PC-3 (cell line): ENCODE data around the gene GPRIN1. TPM values are rescaled to one million over a fixed set of nuclear protein-coding genes. Genes with fewer than 3 reads are reported as not detected.

Experiments used
- ATAC-seq: fragments of 200-7000 bp; cut with Tn5 transposase; 2 replicates; pipeline ENCODE4 v1.9.1; 2020; ENCODE audit warnings: mild to moderate bottlenecking, moderate library complexity
- BruUV-seq: library from RNA; stranded (reverse); fragments of 400-500 nt; replicated peaks from 2 replicates; lab custom pipeline; 2021; lab: Mats Ljungman, UMichigan
- CTCF ChIA-PET: fragments of 300-600 bp; sonication (Branson Sonifier 250); formaldehyde crosslinking; loops from one replicate; lab custom pipeline; 2022; ENCODE audit warnings: antibody characterized with exemption; lab: Charles Lee
- POLR2A ChIA-PET: fragments of 300-600 bp; sonication (Branson Sonifier 250); formaldehyde crosslinking; loops from one replicate; lab custom pipeline; 2022; ENCODE audit warnings: antibody characterized with exemption; ENCODE audit not compliant: unreplicated experiment; lab: Charles Lee
- DNase-seq: peaks from one replicate; pipeline ENCODE4 v3.0.0-alpha.2; 2015
- H2AFZ ChIP-seq: fragments of 300-600 bp; sonication (generic); 2 replicates; pipeline ENCODE4 v1.6.0; 2016; ENCODE audit warnings: antibody characterized with exemption, low read length
- H3F3A ChIP-seq: fragments of 300-600 bp; sonication (generic); one replicate; pipeline ENCODE4 v1.6.0; 2017; ENCODE audit warnings: antibody characterized with exemption, low read length, control low read depth, mild to moderate bottlenecking; ENCODE audit not compliant: unreplicated experiment
- H3K27ac ChIP-seq: fragments of 300-600 bp; sonication (generic); 2 replicates; pipeline ENCODE4 v1.5.1; 2016; ENCODE audit warnings: mild to moderate bottlenecking, low read length
- H3K27me3 ChIP-seq: fragments of 300-600 bp; sonication (generic); 2 replicates; pipeline ENCODE4 v1.6.1; 2016; ENCODE audit warnings: low read length, mixed read lengths
- H3K36me3 ChIP-seq: fragments of 300-600 bp; sonication (generic); 2 replicates; pipeline ENCODE4 v1.6.1; 2016; ENCODE audit warnings: low read depth, mixed run types, low read length, mixed read lengths
- H3K4me1 ChIP-seq: fragments of 300-600 bp; sonication (generic); 2 replicates; pipeline ENCODE4 v1.5.1; 2016; ENCODE audit warnings: low read length; ENCODE audit not compliant: insufficient read depth
- H3K4me2 ChIP-seq: fragments of 300-600 bp; sonication (generic); 2 replicates; pipeline ENCODE4 v1.6.0; 2016; ENCODE audit warnings: low read length
- H3K4me3 ChIP-seq: fragments of 300-600 bp; sonication (generic); 2 replicates; pipeline ENCODE4 v1.5.1; 2016; ENCODE audit warnings: mild to moderate bottlenecking, low read length, mixed read lengths
- H3K79me2 ChIP-seq: fragments of 300-600 bp; sonication (generic); 2 replicates; pipeline ENCODE4 v1.6.1; 2017; ENCODE audit warnings: low read length, mixed read lengths
- H3K9ac ChIP-seq: fragments of 300-600 bp; sonication (generic); 2 replicates; pipeline ENCODE4 v1.6.0; 2016; ENCODE audit warnings: mild to moderate bottlenecking, low read length
- H3K9me2 ChIP-seq: fragments of 300-600 bp; sonication (generic); replicated peaks from 2 replicates; pipeline ENCODE4 v1.6.1; 2016; ENCODE audit warnings: mixed run types, low read length, mixed read lengths
- H3K9me3 ChIP-seq: fragments of 300-600 bp; sonication (generic); 2 replicates; pipeline ENCODE4 v1.6.1; 2016; ENCODE audit warnings: low read length, mixed read lengths
- H4K20me1 ChIP-seq: fragments of 300-600 bp; sonication (generic); 2 replicates; pipeline ENCODE4 v1.6.1; 2016; ENCODE audit warnings: low read length, mixed read lengths
- EZH2 ChIP-seq: fragments of 300-600 bp; sonication (generic); IDR thresholded peaks from one replicate; pipeline ENCODE4 v1.6.1; 2017; ENCODE audit warnings: antibody characterized with exemption, mild to moderate bottlenecking, low read length; ENCODE audit not compliant: unreplicated experiment
- EZH2phosphoT487 ChIP-seq: fragments of 300-600 bp; sonication (generic); IDR thresholded peaks from 2 replicates; pipeline ENCODE4 v1.6.1; 2018; ENCODE audit warnings: mild to moderate bottlenecking, antibody characterized with exemption, low read length, borderline replicate concordance
- intact Hi-C: fragments of 100-400 bp; cut with micrococcal nuclease; formaldehyde crosslinking; loops from 2 replicates; pipeline ENCODE4 v1.9.0; 2023
- total RNA-seq: library from RNA; depleted of rRNA; stranded (reverse); fragments of >200 nt; gene quantifications from 2 replicates; pipeline ENCODE4 v1.2.3, GENCODE V29; 2014
- TF ChIP-seq, protein P1 (sequence below): fragments of 300-600 bp; sonication (generic); conservative IDR thresholded peaks from 2 replicates; pipeline ENCODE4 v1.5.1; 2017; ENCODE audit warnings: antibody characterized with exemption, low read depth, mild to moderate bottlenecking, low read length

GPRIN1 gene
- total RNA-seq, 1 experiment from 2014 or later, result 18.7 TPM

DNA sequence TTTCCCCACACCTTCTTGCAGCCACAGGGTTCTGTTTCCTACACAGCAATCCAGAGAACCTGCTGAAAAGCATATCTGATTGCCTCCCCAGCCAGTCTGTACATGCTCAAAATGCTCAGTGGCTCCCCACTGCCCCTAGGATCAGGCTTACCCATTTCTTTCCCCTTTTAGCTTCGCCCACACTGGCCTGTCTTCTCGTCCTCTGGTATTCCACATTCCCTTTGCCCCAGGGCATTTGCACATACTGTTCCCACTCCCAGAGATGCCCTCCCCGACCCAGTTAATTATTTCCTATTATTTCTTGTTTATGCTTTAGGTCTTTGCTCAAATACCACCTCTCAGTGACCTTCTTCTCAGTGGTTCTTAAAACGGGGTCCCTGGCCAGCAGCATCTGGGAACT, 30.7 kb upstream of the GPRIN1 start:
- Histone ChIP-seq H3K9me2 (no peaks in the 10 kb centered on the region), H4K20me1 (no peaks in the 10 kb centered on the region), H3K9ac (no peak overlapping the region), H2AFZ (no peak overlapping the region), H3K79me2 (no peaks in the 10 kb centered on the region), H3K9me3 (no peaks in the 10 kb centered on the region), H3K4me2 (no peak overlapping the region), H3K27me3 (no peaks in the 10 kb centered on the region), H3K36me3 (no peaks in the 10 kb centered on the region), H3K4me1 (no peaks in the 10 kb centered on the region), H3F3A (no peaks in the 10 kb centered on the region), H3K4me3 (no peak overlapping the region), H3K27ac (no peak overlapping the region)
- DNase-seq (no peak), ATAC-seq (no peak)
- ChIA-PET POLR2A (interaction anchor here (0.6 kb wide), 1 partner anchor 279 kb away, joined by 5 read pairs; no protein-coding TSS in a partner anchor), CTCF (no interaction called here)
- intact Hi-C loops, result no loop called here
- BruUV-seq, result no TSS peak
- TF ChIP-seq, protein P1, sequence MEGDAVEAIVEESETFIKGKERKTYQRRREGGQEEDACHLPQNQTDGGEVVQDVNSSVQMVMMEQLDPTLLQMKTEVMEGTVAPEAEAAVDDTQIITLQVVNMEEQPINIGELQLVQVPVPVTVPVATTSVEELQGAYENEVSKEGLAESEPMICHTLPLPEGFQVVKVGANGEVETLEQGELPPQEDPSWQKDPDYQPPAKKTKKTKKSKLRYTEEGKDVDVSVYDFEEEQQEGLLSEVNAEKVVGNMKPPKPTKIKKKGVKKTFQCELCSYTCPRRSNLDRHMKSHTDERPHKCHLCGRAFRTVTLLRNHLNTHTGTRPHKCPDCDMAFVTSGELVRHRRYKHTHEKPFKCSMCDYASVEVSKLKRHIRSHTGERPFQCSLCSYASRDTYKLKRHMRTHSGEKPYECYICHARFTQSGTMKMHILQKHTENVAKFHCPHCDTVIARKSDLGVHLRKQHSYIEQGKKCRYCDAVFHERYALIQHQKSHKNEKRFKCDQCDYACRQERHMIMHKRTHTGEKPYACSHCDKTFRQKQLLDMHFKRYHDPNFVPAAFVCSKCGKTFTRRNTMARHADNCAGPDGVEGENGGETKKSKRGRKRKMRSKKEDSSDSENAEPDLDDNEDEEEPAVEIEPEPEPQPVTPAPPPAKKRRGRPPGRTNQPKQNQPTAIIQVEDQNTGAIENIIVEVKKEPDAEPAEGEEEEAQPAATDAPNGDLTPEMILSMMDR, result no peak
- TF ChIP-seq EZH2phosphoT487 (no peak), EZH2 (no peak)

- ChIA-PET POLR2A (interaction anchor here (0.6 kb wide), 1 partner anchor 278 kb away, joined by 5 read pairs; no protein-coding TSS in a partner anchor), CTCF (no interaction called here)
- Histone ChIP-seq H3K27me3 (no peaks in the 10 kb centered on the region), H3K9me2 (no peaks in the 10 kb centered on the region), H3K79me2 (no peaks in the 10 kb centered on the region), H3K9me3 (no peaks in the 10 kb centered on the region), H3K27ac (no peak overlapping the region), H4K20me1 (no peaks in the 10 kb centered on the region), H3K36me3 (no peaks in the 10 kb centered on the region), H2AFZ (no peak overlapping the region), H3K4me3 (no peak overlapping the region), H3K9ac (no peak overlapping the region), H3K4me2 (no peak overlapping the region), H3K4me1 (no peaks in the 10 kb centered on the region), H3F3A (no peaks in the 10 kb centered on the region)
- DNase-seq (no peak), ATAC-seq (no peak)
- no TSS peak for BruUV-seq
- intact Hi-C loops, result no loop called here
- TF ChIP-seq, protein P1, result no peak
- no peak for TF ChIP-seq EZH2
- TF ChIP-seq EZH2phosphoT487, result no peak
These were observed 30.0 kb upstream of the GPRIN1 start for GRCh38 chr5:176639981-176640380.

DNA sequence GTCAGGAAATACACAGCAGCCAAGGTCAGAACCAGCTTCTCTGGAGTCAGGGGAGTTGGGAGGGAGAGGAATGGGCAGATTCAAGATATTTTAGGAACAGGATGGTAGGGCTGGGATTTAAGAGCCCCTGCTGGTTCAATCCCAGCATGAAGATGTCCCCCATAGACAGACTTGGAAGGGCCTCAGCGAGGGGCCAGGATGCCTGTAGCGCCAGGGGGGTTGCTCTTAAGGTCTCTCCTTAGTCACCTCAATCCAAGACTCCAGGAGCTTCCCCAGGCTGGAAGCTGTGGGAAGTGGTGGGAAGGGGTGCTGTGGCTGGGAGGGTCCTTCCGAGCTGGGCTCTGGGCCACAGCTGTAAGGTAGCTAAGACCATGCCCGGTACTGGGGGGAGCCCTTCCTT, 29.3 kb upstream of the GPRIN1 start:
- DNase-seq, result no peak

More for the DNA sequence above, 29.3 kb upstream of the GPRIN1 start:
- ChIA-PET POLR2A (no interaction called here), CTCF (interaction anchor here (0.5 kb wide), 1 partner anchor 134 kb away, joined by 6 read pairs; no protein-coding TSS in a partner anchor)
- H3K79me2 ChIP-seq, result no peaks in the 10 kb centered on the region
- intact Hi-C loops, result no loop called here
- 0 out of 2 replicates have a peak, but pooled peaks cover under 1% of the 10 kb centered on the region for H3K27me3 ChIP-seq
- H2AFZ ChIP-seq, result no peak overlapping the region
- no peak for ATAC-seq
- no peak overlapping the region for H3K4me2 ChIP-seq
- H4K20me1 ChIP-seq, result no peaks in the 10 kb centered on the region
- H3F3A ChIP-seq, result no peaks in the 10 kb centered on the region
- H3K9me2 ChIP-seq, result no peaks in the 10 kb centered on the region
- H3K9me3 ChIP-seq, result no peaks in the 10 kb centered on the region
- BruUV-seq, result no TSS peak
- H3K9ac ChIP-seq, result no peak overlapping the region
- H3K4me3 ChIP-seq, result no peak overlapping the region
- no peaks in the 10 kb centered on the region for H3K36me3 ChIP-seq
- TF ChIP-seq EZH2phosphoT487 (no peak), EZH2 (no peak)
- TF ChIP-seq, protein P1, result no peak
- H3K27ac ChIP-seq, result no peak overlapping the region
- H3K4me1 ChIP-seq, result no peaks in the 10 kb centered on the region
